HepG2 (cell line): ENCODE measurements around the gene CYBB. TPM values are rescaled to one million over a fixed set of nuclear protein-coding genes. Genes with fewer than 3 reads are reported as not detected.

Source experiments
- ATAC-seq: fragments of 200-7000 bp; cut with Tn5 transposase; 3 replicates; pipeline ENCODE4 v1.9.1; 2020; ENCODE audit warnings: mild to moderate bottlenecking, moderate library complexity
- BruUV-seq: library from RNA; stranded (reverse); fragments of 400-500 nt; replicated peaks from 2 replicates; lab custom pipeline; 2021; lab: Mats Ljungman, UMichigan
- CTCF ChIA-PET: fragments of 300-600 bp; formaldehyde crosslinking; extraction: SDS; loops from one replicate; lab custom pipeline; 2021; ENCODE audit warnings: low total read pairs, inconsistent platforms, low intra/inter-chr PET ratio; lab: Yijun Ruan, JAX
- POLR2A ChIA-PET: fragments of 350-600 bp; sonication (Branson Sonifier 250); formaldehyde crosslinking; loops from one replicate; lab custom pipeline; 2020; ENCODE audit warnings: antibody characterized with exemption, inconsistent platforms; lab: Yijun Ruan, JAX
- DNase-seq: peaks from one replicate; pipeline ENCODE4 v3.0.0-alpha.2; 2015; ENCODE audit warnings: low spot score
- FAIRE-seq: peaks from 3 replicates; lab custom pipeline; 2011; peaks lifted over from hg19 to GRCh38; lab: Jason Lieb, UNC
- H2AFZ ChIP-seq: one replicate; pipeline ENCODE4 v1.6.1; 2011; ENCODE audit warnings: low read length, inconsistent platforms
- H3K27ac ChIP-seq: fragments of 300-600 bp; 3 replicates; pipeline ENCODE4 v1.8.0; 2011; ENCODE audit warnings: mixed run types, mild to moderate bottlenecking, mixed read lengths, low read length, inconsistent platforms; ENCODE audit not compliant: insufficient read depth; ENCODE audit errors: extremely low read length
- H3K27me3 ChIP-seq, 2 experiments: fragments of 200-600 bp in 1 of 2; 2 replicates in 1 of 2; 3 replicates in 1 of 2; pipeline versions ENCODE4 v1.6.0 to v1.8.0; 2011; ENCODE audit warnings: low read length in 2 of 2, mild to moderate bottlenecking in 2 of 2, moderate library complexity in 2 of 2, inconsistent platforms in 1 of 2; ENCODE audit not compliant: insufficient read depth in 2 of 2, control insufficient read depth in 1 of 2
- H3K36me3 ChIP-seq, 2 experiments: fragments of 200-600 bp in 1 of 2; replicated peaks in 1 of 2; 2 replicates in 1 of 2; 3 replicates in 1 of 2; pipeline versions ENCODE4 v1.5.1 to v1.8.0; 2011; ENCODE audit warnings: low read length in 2 of 2, inconsistent platforms in 1 of 2; ENCODE audit not compliant: insufficient read depth in 2 of 2, control insufficient read depth in 1 of 2
- H3K4me1 ChIP-seq: 2 replicates; pipeline ENCODE4 v1.5.1; 2012; ENCODE audit warnings: low read length, inconsistent platforms; ENCODE audit not compliant: insufficient read depth
- H3K4me2 ChIP-seq: 2 replicates; pipeline ENCODE4 v1.6.0; 2011; ENCODE audit warnings: low read depth, low read length, inconsistent platforms
- H3K4me3 ChIP-seq, 3 experiments: fragments of 200-600 bp in 1 of 3; sonication (generic), shearing (Covaris generic) in 1 of 3; replicated peaks in 1 of 3; 2 replicates each; pipeline ENCODE4 v1.5.1; 2011 to 2016; ENCODE audit warnings: low read length in 3 of 3, inconsistent platforms in 2 of 3, low read depth in 2 of 3, mild to moderate bottlenecking in 2 of 3, control low read depth in 1 of 3, mixed read lengths in 1 of 3; ENCODE audit not compliant: insufficient read depth in 1 of 3
- H3K79me2 ChIP-seq: one replicate; pipeline ENCODE4 v1.6.1; 2011; ENCODE audit warnings: low read length, inconsistent platforms; ENCODE audit not compliant: insufficient read depth
- H3K9ac ChIP-seq: 2 replicates; pipeline ENCODE4 v1.6.0; 2011; ENCODE audit warnings: mild to moderate bottlenecking, low read depth, low read length, inconsistent platforms; ENCODE audit not compliant: insufficient read depth
- H3K9me3 ChIP-seq: 2 replicates; pipeline ENCODE4 v1.5.1; 2012; ENCODE audit warnings: mild to moderate bottlenecking, low read length
- H4K20me1 ChIP-seq: 2 replicates; pipeline ENCODE4 v1.6.0; 2011; ENCODE audit warnings: inconsistent platforms, mild to moderate bottlenecking, low read length, moderate library complexity; ENCODE audit not compliant: insufficient read depth
- ATM ChIP-seq: fragments of 450-650 bp; IDR thresholded peaks from 2 replicates; pipeline ENCODE4 v1.7.1; 2017; ENCODE audit warnings: mild to moderate bottlenecking, borderline replicate concordance
- MIER2 ChIP-seq: IDR thresholded peaks from 2 replicates; pipeline ENCODE4 v1.6.1; 2016; ENCODE audit warnings: missing biosample characterization, missing genetic modification reagents
- MTA3 ChIP-seq: sonication (generic); formaldehyde crosslinking; IDR thresholded peaks from 2 replicates; pipeline ENCODE4 v1.4.0; 2020; ENCODE audit warnings: missing genetic modification reagents
- PLRG1 ChIP-seq: fragments of 450-650 bp; conservative IDR thresholded peaks from 2 replicates; pipeline ENCODE4 v1.6.1; 2016
- SRF ChIP-seq: IDR thresholded peaks from 2 replicates; pipeline ENCODE4 v1.6.1; 2011; ENCODE audit warnings: mild to moderate bottlenecking, low read depth, low read length, moderate library complexity
- TCF7L2 ChIP-seq: IDR thresholded peaks from 2 replicates; pipeline ENCODE4 v1.6.1; 2011; ENCODE audit warnings: mild to moderate bottlenecking, low read depth, low read length, moderate library complexity
- ZFP62 ChIP-seq: sonication (generic); formaldehyde crosslinking; IDR thresholded peaks from 2 replicates; pipeline ENCODE4 v1.4.0; 2020; ENCODE audit warnings: missing genetic modification reagents
- WGBS: methylation state at CpG from one replicate; pipeline ENCODE4 v1.1.6; 2017; ENCODE audit warnings: low lambda C conversion rate; 5-methylcytosine and 5-hydroxymethylcytosine counted together
- in situ Hi-C: cut with HindIII; loops from 2 replicates; pipeline ENCODE4 v1.10.0; 2017; ENCODE audit warnings: low pct_unique_long_range_greater_than_20kb; ENCODE audit not compliant: extremely low pct_ligation_motif_present
- intact Hi-C: fragments of 100-400 bp; cut with micrococcal nuclease; formaldehyde crosslinking; loops from one replicate; pipeline ENCODE4 v1.10.0; 2022; ENCODE audit not compliant: unreplicated experiment
- polyA plus RNA-seq, 8 experiments: library from polyadenylated mRNA; depleted of rRNA in 3 of 8; stranded (reverse) in 7 of 8; unstranded in 1 of 8; fragments of >200 nt; fragmentation: Illumina TruSeq in 4 of 8; extraction: Trizol in 4 of 8; gene quantifications; 2 replicates each; pipeline versions ENCODE4 v1.2.1 to v1.2.3, GENCODE V29; 2011 to 2016; ENCODE audit warnings: low read depth in 4 of 8, missing spikeins in 1 of 8, mixed read lengths in 1 of 8; ENCODE audit not compliant: insufficient read depth in 1 of 8
- total RNA-seq, 5 experiments: library from RNA; depleted of rRNA; stranded (reverse); fragments of >200 nt; fragmentation: Illumina TruSeq; extraction: Trizol; gene quantifications; 2 replicates each; pipeline ENCODE4 v1.2.3, GENCODE V29; 2016; ENCODE audit warnings: low read depth in 1 of 5
- TF ChIP-seq, protein P1 (sequence below): sonication (generic); formaldehyde crosslinking; IDR thresholded peaks from 2 replicates; pipeline ENCODE4 v1.5.0; 2020; ENCODE audit warnings: mild to moderate bottlenecking, missing genetic modification reagents
- TF ChIP-seq, protein P2 (sequence below): sonication (generic); formaldehyde crosslinking; IDR thresholded peaks from 2 replicates; pipeline ENCODE4 v1.4.0; 2020; ENCODE audit warnings: missing genetic modification reagents, borderline replicate concordance
- TF ChIP-seq, protein P3 (sequence below): IDR thresholded peaks from 2 replicates; pipeline ENCODE4 v1.4.0; 2020; ENCODE audit warnings: mild to moderate bottlenecking, missing genetic modification reagents
- TF ChIP-seq, protein P4 (sequence below): sonication (generic); formaldehyde crosslinking; IDR thresholded peaks from 2 replicates; pipeline ENCODE4 v1.5.0; 2020; ENCODE audit warnings: missing genetic modification reagents

Gene CYBB
- total and polyA plus RNA-seq, 2 of the 13 experiments (the other 11 are each of a cell fraction or from before 2014, with no cell fraction given), result not detected

DNA sequence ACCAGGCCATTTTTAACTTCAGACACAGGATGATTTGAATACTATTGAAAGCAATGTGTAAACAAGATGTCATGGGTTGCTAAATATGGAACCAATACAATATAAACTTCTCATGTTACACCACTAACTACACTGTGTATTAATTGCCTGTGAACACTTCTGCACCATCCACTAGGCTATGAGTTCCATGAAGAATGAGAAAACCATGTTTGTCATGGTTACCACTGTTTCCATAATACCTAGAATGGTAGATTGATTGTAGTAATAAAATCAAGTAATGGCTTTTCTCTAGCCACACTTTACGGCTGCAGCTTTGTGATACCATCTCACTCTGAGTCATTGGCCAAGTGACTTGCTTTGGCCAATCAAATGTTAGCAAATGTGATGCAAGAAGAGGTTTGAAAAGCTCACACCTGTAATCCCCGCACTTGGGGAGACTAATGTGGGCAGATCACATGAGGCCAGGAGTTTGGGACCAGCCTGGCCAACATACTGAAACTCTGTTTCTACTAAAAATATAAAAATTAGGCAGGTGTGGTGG, 19.9 kb upstream of the CYBB start:
- in situ Hi-C loops, result no loop called here
- no peak overlapping the region for H3K27ac ChIP-seq
- ChIA-PET POLR2A (no interaction called here), CTCF (no interaction called here)
- no peaks in the 10 kb centered on the region for H3K9me3 ChIP-seq
- no TSS peak for BruUV-seq
- TF ChIP-seq, protein P1, sequence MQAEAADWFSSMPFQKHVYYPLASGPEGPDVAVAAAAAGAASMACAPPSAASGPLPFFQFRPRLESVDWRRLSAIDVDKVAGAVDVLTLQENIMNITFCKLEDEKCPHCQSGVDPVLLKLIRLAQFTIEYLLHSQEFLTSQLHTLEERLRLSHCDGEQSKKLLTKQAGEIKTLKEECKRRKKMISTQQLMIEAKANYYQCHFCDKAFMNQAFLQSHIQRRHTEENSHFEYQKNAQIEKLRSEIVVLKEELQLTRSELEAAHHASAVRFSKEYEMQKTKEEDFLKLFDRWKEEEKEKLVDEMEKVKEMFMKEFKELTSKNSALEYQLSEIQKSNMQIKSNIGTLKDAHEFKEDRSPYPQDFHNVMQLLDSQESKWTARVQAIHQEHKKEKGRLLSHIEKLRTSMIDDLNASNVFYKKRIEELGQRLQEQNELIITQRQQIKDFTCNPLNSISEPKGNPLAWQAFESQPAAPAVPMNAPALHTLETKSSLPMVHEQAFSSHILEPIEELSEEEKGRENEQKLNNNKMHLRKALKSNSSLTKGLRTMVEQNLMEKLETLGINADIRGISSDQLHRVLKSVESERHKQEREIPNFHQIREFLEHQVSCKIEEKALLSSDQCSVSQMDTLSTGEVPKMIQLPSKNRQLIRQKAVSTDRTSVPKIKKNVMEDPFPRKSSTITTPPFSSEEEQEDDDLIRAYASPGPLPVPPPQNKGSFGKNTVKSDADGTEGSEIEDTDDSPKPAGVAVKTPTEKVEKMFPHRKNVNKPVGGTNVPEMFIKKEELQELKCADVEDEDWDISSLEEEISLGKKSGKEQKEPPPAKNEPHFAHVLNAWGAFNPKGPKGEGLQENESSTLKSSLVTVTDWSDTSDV, result no peak
- TF ChIP-seq PLRG1 (no peak), MIER2 (CRISPR knock-in tag) (no peak)
- TF ChIP-seq, protein P2, sequence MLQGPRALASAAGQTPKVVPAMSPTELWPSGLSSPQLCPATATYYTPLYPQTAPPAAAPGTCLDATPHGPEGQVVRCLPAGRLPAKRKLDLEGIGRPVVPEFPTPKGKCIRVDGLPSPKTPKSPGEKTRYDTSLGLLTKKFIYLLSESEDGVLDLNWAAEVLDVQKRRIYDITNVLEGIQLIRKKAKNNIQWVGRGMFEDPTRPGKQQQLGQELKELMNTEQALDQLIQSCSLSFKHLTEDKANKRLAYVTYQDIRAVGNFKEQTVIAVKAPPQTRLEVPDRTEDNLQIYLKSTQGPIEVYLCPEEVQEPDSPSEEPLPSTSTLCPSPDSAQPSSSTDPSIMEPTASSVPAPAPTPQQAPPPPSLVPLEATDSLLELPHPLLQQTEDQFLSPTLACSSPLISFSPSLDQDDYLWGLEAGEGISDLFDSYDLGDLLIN (CRISPR knock-in tag), result no peak
- FAIRE-seq (no peak), ATAC-seq (no peak), DNase-seq (no peak)
- H4K20me1 ChIP-seq, result no peaks in the 10 kb centered on the region
- WGBS, result 0% methylated on average over 1 of the region's 2 CpGs
- no peak overlapping the region for H3K9ac ChIP-seq
- no peaks in the 10 kb centered on the region for H3K27me3 ChIP-seq
- no peaks in the 10 kb centered on the region for H3K36me3 ChIP-seq
- intact Hi-C loops, result no loop called here
- H3K4me3 ChIP-seq, result no peak overlapping the region
- H3K4me1 ChIP-seq, result no peaks in the 10 kb centered on the region
- H3K4me2 ChIP-seq, result no peak overlapping the region
- no peaks in the 10 kb centered on the region for H3K79me2 ChIP-seq
- no peak overlapping the region for H2AFZ ChIP-seq

DNA sequence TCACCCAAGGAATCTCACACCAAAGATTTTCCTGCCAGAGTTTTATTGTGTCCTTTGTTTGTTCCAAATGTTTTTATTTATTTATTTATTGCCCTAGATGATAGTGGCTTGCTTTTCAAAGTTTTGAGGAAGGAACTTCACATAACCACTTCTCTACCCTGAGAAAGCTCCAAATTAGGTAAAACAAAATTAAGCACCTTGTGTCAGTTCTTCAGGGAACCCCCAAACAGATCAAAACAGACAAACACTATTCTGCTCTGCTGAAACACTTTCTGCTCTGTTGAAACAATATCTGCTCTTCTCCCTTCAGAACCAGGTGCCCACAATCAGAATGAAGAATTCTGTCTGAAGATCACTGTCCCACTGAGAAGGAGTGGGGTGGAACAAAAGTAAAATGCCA, 16.5 kb upstream of the CYBB start:
- Histone ChIP-seq H3K4me1 (no peaks in the 10 kb centered on the region), H3K9ac (no peak overlapping the region), H3K4me3 (no peak overlapping the region), H3K79me2 (no peaks in the 10 kb centered on the region), H2AFZ (no peak overlapping the region), H3K9me3 (no peaks in the 10 kb centered on the region), H3K4me2 (no peak overlapping the region), H3K27ac (no peak overlapping the region), H3K27me3 (no peaks in the 10 kb centered on the region), H3K36me3 (no peaks in the 10 kb centered on the region), H4K20me1 (no peaks in the 10 kb centered on the region)
- FAIRE-seq (no peak), DNase-seq (no peak), ATAC-seq (no peak)
- intact Hi-C loops, result no loop called here
- ChIA-PET CTCF (no interaction called here), POLR2A (no interaction called here)
- in situ Hi-C loops, result no loop called here
- BruUV-seq, result no TSS peak
- TF ChIP-seq ZFP62 (CRISPR knock-in tag) (no peak), MTA3 (CRISPR knock-in tag) (no peak), TCF7L2 (no peak), ATM (no peak), SRF (no peak)
- TF ChIP-seq, protein P3, sequence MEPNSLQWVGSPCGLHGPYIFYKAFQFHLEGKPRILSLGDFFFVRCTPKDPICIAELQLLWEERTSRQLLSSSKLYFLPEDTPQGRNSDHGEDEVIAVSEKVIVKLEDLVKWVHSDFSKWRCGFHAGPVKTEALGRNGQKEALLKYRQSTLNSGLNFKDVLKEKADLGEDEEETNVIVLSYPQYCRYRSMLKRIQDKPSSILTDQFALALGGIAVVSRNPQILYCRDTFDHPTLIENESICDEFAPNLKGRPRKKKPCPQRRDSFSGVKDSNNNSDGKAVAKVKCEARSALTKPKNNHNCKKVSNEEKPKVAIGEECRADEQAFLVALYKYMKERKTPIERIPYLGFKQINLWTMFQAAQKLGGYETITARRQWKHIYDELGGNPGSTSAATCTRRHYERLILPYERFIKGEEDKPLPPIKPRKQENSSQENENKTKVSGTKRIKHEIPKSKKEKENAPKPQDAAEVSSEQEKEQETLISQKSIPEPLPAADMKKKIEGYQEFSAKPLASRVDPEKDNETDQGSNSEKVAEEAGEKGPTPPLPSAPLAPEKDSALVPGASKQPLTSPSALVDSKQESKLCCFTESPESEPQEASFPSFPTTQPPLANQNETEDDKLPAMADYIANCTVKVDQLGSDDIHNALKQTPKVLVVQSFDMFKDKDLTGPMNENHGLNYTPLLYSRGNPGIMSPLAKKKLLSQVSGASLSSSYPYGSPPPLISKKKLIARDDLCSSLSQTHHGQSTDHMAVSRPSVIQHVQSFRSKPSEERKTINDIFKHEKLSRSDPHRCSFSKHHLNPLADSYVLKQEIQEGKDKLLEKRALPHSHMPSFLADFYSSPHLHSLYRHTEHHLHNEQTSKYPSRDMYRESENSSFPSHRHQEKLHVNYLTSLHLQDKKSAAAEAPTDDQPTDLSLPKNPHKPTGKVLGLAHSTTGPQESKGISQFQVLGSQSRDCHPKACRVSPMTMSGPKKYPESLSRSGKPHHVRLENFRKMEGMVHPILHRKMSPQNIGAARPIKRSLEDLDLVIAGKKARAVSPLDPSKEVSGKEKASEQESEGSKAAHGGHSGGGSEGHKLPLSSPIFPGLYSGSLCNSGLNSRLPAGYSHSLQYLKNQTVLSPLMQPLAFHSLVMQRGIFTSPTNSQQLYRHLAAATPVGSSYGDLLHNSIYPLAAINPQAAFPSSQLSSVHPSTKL, result no peak
- TF ChIP-seq, protein P4, sequence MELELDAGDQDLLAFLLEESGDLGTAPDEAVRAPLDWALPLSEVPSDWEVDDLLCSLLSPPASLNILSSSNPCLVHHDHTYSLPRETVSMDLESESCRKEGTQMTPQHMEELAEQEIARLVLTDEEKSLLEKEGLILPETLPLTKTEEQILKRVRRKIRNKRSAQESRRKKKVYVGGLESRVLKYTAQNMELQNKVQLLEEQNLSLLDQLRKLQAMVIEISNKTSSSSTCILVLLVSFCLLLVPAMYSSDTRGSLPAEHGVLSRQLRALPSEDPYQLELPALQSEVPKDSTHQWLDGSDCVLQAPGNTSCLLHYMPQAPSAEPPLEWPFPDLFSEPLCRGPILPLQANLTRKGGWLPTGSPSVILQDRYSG (CRISPR knock-in tag), result no peak
